ENCODE results near the gene ZCCHC24.

ZCCHC24 gene

DNA sequence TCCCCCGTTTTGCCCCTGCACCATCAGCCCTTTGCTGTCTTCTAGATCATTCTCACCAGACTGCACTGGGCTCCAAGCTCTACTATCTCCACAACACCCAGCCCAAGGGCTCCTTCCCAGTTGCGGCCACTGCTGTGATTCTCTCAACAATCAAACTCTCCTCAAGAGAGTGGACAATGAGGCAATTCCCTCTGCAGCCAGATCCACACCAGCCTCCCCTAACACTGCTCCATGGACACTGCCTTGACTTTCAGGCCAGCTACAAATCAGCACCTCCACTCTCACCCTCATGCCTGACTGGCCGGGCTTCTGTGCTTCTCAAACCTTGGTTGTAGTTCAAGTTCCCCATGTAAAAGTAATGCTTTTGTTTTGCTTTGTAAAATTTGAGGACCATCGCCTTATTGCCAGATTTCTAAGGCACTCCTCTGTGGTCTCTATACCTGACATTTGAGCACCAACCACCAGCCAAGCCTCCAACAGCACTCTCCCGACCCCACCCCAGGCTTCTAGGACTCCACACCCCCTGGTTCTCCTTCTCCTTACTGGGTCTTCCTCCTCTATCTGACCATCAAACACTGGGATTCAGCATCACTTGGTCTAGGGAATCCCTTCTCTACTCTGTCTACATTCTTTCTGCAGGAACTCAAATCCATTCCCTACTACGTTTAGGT is 52.8 kb downstream of the ZCCHC24 start:
- H3K4me2 ChIP-seq (ENCODE audit: low read length): no peak overlapping the region
- peaks cover 6% of the 10 kb centered on the region for H3K4me1 ChIP-seq (ENCODE audit: control insufficient read depth, low read length)
- no peaks in the 10 kb centered on the region for H3K9me3 ChIP-seq (ENCODE audit: control insufficient read depth, insufficient read depth, low read length)
- no peaks in the 10 kb centered on the region for H3F3A ChIP-seq (ENCODE audit: control insufficient read depth, insufficient read depth)
- no peaks in the 10 kb centered on the region for H3K79me2 ChIP-seq (ENCODE audit: control insufficient read depth, low read length)
- H3K27me3 ChIP-seq (ENCODE audit: control insufficient read depth, low read length): peaks cover 4% of the 10 kb centered on the region; the same call in 1 of the 2 replicates
- no peak overlapping the region for H3K27ac ChIP-seq (ENCODE audit: low read depth, low read length)
- no peaks in the 10 kb centered on the region for H3K9me2 ChIP-seq (replicated peaks; ENCODE audit: control insufficient read depth, low read length)
- H3K4me3 ChIP-seq (ENCODE audit: low read length): no peak overlapping the region
- H4K20me1 ChIP-seq (ENCODE audit: control insufficient read depth, insufficient read depth, low read depth, low read length): no peaks in the 10 kb centered on the region
- H3K36me3 ChIP-seq (ENCODE audit: control insufficient read depth, low read length): no peaks in the 10 kb centered on the region
- no peak for TF ChIP-seq EZH2phosphoT487 (IDR thresholded peaks at IDR 0.05; ENCODE audit: borderline replicate concordance, low read length)
- TF ChIP-seq, protein P1, sequence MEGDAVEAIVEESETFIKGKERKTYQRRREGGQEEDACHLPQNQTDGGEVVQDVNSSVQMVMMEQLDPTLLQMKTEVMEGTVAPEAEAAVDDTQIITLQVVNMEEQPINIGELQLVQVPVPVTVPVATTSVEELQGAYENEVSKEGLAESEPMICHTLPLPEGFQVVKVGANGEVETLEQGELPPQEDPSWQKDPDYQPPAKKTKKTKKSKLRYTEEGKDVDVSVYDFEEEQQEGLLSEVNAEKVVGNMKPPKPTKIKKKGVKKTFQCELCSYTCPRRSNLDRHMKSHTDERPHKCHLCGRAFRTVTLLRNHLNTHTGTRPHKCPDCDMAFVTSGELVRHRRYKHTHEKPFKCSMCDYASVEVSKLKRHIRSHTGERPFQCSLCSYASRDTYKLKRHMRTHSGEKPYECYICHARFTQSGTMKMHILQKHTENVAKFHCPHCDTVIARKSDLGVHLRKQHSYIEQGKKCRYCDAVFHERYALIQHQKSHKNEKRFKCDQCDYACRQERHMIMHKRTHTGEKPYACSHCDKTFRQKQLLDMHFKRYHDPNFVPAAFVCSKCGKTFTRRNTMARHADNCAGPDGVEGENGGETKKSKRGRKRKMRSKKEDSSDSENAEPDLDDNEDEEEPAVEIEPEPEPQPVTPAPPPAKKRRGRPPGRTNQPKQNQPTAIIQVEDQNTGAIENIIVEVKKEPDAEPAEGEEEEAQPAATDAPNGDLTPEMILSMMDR (IDR thresholded peaks at IDR 0.05; ENCODE audit: low read depth, low read length, poor library complexity, severe bottlenecking): no peak

DNA sequence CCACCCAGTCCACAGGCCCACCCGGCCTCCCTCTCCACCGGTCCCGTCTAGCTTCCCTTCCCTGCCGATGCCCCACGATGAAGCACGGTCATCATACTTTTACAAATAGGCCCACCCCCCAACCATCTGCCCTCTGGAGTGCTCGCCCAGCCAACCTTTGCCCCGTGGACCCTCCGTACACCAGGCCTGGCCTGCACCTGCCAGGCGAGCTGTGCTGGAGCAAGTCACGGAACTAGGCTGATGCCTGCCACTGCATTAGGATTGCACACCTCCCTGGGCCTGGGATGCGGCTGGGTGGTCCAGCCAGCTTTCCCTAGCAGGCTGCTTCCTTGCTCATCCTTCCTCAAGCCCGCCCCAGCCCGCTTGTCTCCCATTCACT is 53.4 kb downstream of the ZCCHC24 start:
- no peak overlapping the region for H3K4me3 ChIP-seq (ENCODE audit: low read length)
- H3K79me2 ChIP-seq (ENCODE audit: control insufficient read depth, low read length): no peaks in the 10 kb centered on the region
- H3K27ac ChIP-seq (ENCODE audit: low read depth, low read length): no peak overlapping the region
- peaks cover 6% of the 10 kb centered on the region for H3K4me1 ChIP-seq (ENCODE audit: control insufficient read depth, low read length)
- H3K36me3 ChIP-seq (ENCODE audit: control insufficient read depth, low read length): no peaks in the 10 kb centered on the region
- no peak overlapping the region for H3K4me2 ChIP-seq (ENCODE audit: low read length)
- no peaks in the 10 kb centered on the region for H4K20me1 ChIP-seq (ENCODE audit: control insufficient read depth, insufficient read depth, low read depth, low read length)
- no peaks in the 10 kb centered on the region for H3F3A ChIP-seq (ENCODE audit: control insufficient read depth, insufficient read depth)
- H3K9me3 ChIP-seq (ENCODE audit: control insufficient read depth, insufficient read depth, low read length): no peaks in the 10 kb centered on the region
- no peaks in the 10 kb centered on the region for H3K9me2 ChIP-seq (replicated peaks; ENCODE audit: control insufficient read depth, low read length)
- TF ChIP-seq, protein P1 (IDR thresholded peaks at IDR 0.05; ENCODE audit: low read depth, low read length, poor library complexity, severe bottlenecking): no peak
- no peak for TF ChIP-seq EZH2phosphoT487 (IDR thresholded peaks at IDR 0.05; ENCODE audit: borderline replicate concordance, low read length)
- H3K27me3 ChIP-seq (ENCODE audit: control insufficient read depth, low read length): peaks cover 4% of the 10 kb centered on the region; the same call in 1 of the 2 replicates

DNA sequence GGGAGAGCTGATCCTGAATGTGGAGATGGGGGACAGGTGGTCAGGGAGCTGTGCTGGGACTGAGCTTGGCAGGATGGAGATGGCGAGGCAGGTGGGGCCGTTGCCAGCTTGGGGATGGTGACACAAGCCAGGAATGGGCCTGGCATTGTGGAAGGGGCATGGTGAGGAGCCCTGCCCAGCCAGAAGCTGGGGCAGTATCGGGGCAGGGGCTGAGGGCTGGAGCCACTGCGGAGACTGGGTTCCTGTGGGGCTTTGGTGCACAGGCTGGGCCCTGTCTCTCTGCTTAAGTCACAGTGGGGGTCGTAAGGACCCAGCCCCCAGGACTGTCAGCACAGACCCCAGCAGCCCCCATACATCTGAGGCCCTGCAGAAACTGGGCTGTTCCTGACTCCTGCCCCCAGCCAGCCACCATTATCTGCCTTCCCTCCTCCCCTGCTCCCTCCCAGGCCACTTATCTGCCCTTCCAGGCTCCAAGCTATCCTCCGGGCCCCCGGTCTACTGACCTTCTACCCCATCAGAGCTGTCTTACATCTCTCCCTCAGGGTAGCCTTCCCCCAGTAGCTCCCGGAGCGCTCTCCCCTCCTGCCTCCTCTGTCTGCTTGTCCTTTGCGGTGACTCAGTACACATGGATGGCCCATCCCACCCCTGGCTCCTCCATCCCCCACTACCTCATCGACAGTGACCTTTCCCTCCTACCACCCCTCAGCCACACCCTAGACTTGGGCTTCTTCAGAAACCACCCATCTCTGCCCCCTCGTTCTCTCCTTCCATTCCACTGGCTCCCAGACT is 54.0 kb downstream of the ZCCHC24 start:
- Histone ChIP-seq H3K27me3 (ENCODE audit: control insufficient read depth, low read length) (peaks cover 4% of the 10 kb centered on the region; the same call in 1 of the 2 replicates), H4K20me1 (ENCODE audit: control insufficient read depth, insufficient read depth, low read depth, low read length) (no peaks in the 10 kb centered on the region), H3K79me2 (ENCODE audit: control insufficient read depth, low read length) (no peaks in the 10 kb centered on the region), H3K9me3 (ENCODE audit: control insufficient read depth, insufficient read depth, low read length) (no peaks in the 10 kb centered on the region), H3K9me2 (replicated peaks; ENCODE audit: control insufficient read depth, low read length) (no peaks in the 10 kb centered on the region), H3K4me3 (ENCODE audit: low read length) (no peak overlapping the region), H3F3A (ENCODE audit: control insufficient read depth, insufficient read depth) (no peaks in the 10 kb centered on the region), H3K4me1 (ENCODE audit: control insufficient read depth, low read length) (peaks cover 6% of the 10 kb centered on the region), H3K4me2 (ENCODE audit: low read length) (no peak overlapping the region), H3K27ac (ENCODE audit: low read depth, low read length) (no peak overlapping the region), H3K36me3 (ENCODE audit: control insufficient read depth, low read length) (no peaks in the 10 kb centered on the region)
- TF ChIP-seq, protein P1 (IDR thresholded peaks at IDR 0.05; ENCODE audit: low read depth, low read length, poor library complexity, severe bottlenecking): no peak
- no peak for TF ChIP-seq EZH2phosphoT487 (IDR thresholded peaks at IDR 0.05; ENCODE audit: borderline replicate concordance, low read length)

All from DOHH2 (cell line).